Measurements from ENCODE around the gene IFNG-AS1. TPM values are rescaled to one million over a fixed set of nuclear protein-coding genes. Genes with fewer than 3 reads are reported as not detected.

Gene IFNG-AS1
- total RNA-seq, 1 experiment from 2014 or later: not detected

DNA sequence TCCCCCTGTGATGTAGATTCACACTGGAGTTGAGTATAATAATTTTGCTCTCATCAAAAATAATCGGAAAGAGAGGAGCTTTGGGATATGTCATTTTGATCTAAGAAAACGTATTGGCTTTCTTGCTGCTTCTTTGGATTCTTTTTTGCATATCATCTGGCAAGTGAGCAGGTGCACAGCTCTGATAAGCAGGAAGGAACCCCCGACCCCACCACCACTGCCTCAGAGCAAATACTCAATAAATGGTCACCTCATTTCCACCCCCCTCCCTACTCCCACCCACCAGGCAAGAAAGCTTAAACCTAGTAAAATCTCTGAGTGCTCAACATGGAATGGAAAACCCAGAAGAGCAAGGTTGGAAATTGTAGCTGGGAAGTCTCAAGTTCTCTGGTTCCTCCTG lies 49.4 kb downstream of the IFNG-AS1 start:
- intact Hi-C loops (cut with micrococcal nuclease): no loop called here
- POLR2A ChIA-PET: no interaction called here
- CTCF ChIA-PET: interaction anchor here (2.2 kb wide), 1 partner anchor 683 kb away, joined by 7 read pairs; no protein-coding TSS in a partner anchor
- no peaks in the 10 kb centered on the region for H3K9me3 ChIP-seq (ENCODE audit: control insufficient read depth in 1 of 2, insufficient read depth in 1 of 2, low read depth in 1 of 2, low read length in 2 of 2)
- H3K79me2 ChIP-seq (ENCODE audit: insufficient read depth, low read length): no peaks in the 10 kb centered on the region
- no peaks in the 10 kb centered on the region for H3K36me3 ChIP-seq (ENCODE audit: control insufficient read depth in 1 of 2, insufficient read depth in 2 of 2, low read length in 2 of 2)
- no peak overlapping the region for H3K9ac ChIP-seq (ENCODE audit: low read length)
- DNase-seq (ENCODE audit: low read depth, low spot score): no peak
- H3K4me3 ChIP-seq (replicated peaks in 1 of 2; ENCODE audit: low read depth in 1 of 2, low read length in 2 of 2): no peak overlapping the region
- H3K27me3 ChIP-seq (ENCODE audit: insufficient read depth, low read length): no peaks in the 10 kb centered on the region
- H3K4me2 ChIP-seq (ENCODE audit: low read length): no peak overlapping the region
- no peak for TF ChIP-seq YY1 (IDR thresholded peaks at IDR 0.05; ENCODE audit: extremely low read depth, insufficient replicate concordance, low read depth, low read length)
- no peak for TF ChIP-seq ZNF274 (IDR thresholded peaks at IDR 0.05; ENCODE audit: low read depth, low read length)
- TF ChIP-seq JUND (IDR thresholded peaks at IDR 0.05): no peak
- no peak for TF ChIP-seq ELF1 (IDR thresholded peaks at IDR 0.05; ENCODE audit: borderline replicate concordance, low read depth)
- no peak for TF ChIP-seq ATF3 (IDR thresholded peaks at IDR 0.05)
- TF ChIP-seq EGR1 (IDR thresholded peaks at IDR 0.05; ENCODE audit: low read depth): no peak
- no peak for TF ChIP-seq EZH2 (IDR thresholded peaks at IDR 0.05)
- TF ChIP-seq, protein P1, sequence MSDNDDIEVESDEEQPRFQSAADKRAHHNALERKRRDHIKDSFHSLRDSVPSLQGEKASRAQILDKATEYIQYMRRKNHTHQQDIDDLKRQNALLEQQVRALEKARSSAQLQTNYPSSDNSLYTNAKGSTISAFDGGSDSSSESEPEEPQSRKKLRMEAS (IDR thresholded peaks at IDR 0.05): no peak
- TF ChIP-seq POLR2AphosphoS5 (IDR thresholded peaks at IDR 0.05; ENCODE audit: low read depth, low read length): no peak
- TF ChIP-seq EZH2phosphoT487 (IDR thresholded peaks at IDR 0.05; ENCODE audit: borderline replicate concordance): no peak
- TF ChIP-seq SIN3A (IDR thresholded peaks at IDR 0.05; ENCODE audit: low read depth): no peak
- no peak for TF ChIP-seq REST (IDR thresholded peaks at IDR 0.05; ENCODE audit: low read depth)
- TF ChIP-seq, protein P2, sequence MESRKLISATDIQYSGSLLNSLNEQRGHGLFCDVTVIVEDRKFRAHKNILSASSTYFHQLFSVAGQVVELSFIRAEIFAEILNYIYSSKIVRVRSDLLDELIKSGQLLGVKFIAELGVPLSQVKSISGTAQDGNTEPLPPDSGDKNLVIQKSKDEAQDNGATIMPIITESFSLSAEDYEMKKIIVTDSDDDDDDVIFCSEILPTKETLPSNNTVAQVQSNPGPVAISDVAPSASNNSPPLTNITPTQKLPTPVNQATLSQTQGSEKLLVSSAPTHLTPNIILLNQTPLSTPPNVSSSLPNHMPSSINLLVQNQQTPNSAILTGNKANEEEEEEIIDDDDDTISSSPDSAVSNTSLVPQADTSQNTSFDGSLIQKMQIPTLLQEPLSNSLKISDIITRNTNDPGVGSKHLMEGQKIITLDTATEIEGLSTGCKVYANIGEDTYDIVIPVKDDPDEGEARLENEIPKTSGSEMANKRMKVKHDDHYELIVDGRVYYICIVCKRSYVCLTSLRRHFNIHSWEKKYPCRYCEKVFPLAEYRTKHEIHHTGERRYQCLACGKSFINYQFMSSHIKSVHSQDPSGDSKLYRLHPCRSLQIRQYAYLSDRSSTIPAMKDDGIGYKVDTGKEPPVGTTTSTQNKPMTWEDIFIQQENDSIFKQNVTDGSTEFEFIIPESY (IDR thresholded peaks at IDR 0.05; ENCODE audit: extremely low read depth, insufficient replicate concordance, low read length): no peak
- TF ChIP-seq TCF7L2 (IDR thresholded peaks at IDR 0.05; ENCODE audit: borderline replicate concordance, extremely low read depth, insufficient read depth, insufficient read length): no peak
- no peak for TF ChIP-seq SRF (IDR thresholded peaks at IDR 0.05; ENCODE audit: low read depth)
- H3K27ac ChIP-seq (ENCODE audit: low read depth, low read length): no peak overlapping the region
- H2AFZ ChIP-seq (ENCODE audit: low read depth, low read length, poor library complexity, severe bottlenecking): no peak overlapping the region
- H3K4me1 ChIP-seq (ENCODE audit: control insufficient read depth in 1 of 2, insufficient read depth in 2 of 2, low read length in 2 of 2): no peaks in the 10 kb centered on the region
- H4K20me1 ChIP-seq (ENCODE audit: insufficient read depth): no peaks in the 10 kb centered on the region
- RAD21 ChIA-PET (ENCODE audit: low non-redundant PET in 1 of 2, low total read pairs in 2 of 2, uncharacterized antibody in 2 of 2, unreplicated experiment in 2 of 2): no interaction called here
- ATAC-seq: no peak
- no peaks in the 10 kb centered on the region for H3K9me2 ChIP-seq (ENCODE audit: insufficient read depth)
- no TSS peak for BruUV-seq (replicated peaks)
